ENCODE measurements around the gene WFIKKN1. TPM values are rescaled to one million over a fixed set of nuclear protein-coding genes. Genes with fewer than 3 reads are reported as not detected.

Gene WFIKKN1
- total and polyA plus RNA-seq, 2 of the 4 experiments (the other 2 are of a cell fraction): 0.10 TPM; not detected in 1

DNA sequence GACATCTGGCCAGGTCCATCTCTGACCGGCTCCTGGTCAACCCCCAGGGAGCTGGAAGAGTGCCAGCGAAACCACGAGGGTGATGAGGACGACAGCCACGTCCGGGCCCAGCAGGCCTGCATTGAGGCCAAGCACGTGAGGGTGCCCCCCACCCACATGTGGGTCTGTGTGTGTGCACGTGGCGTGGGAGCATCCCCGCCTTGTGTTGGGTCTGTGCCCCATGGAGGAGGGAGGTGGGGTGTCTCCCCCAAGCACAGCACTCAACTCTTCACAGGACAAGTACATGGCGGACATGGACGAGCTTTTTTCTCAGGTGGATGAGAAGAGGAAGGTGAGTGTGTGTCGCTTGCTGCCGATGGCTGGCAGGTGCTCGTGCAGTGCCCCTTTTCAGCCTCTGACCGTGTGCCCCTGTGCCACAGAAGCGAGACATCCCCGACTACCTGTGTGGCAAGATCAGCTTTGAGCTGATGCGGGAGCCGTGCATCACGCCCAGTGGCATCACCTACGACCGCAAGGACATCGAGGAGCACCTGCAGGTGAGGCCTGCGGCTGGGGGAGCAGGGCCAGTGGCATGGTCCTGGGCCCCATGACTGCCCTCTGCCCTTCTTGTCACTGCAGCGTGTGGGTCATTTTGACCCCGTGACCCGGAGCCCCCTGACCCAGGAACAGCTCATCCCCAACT is 51.1 kb downstream of the WFIKKN1 start:
- POLR2A ChIA-PET (ENCODE audit: unreplicated experiment): no interaction called here
- no CpG with 5 or more reads among the region's 28 CpGs for WGBS, 2 experiments (ENCODE audit: extremely low coverage in 2 of 2, insufficient read length in 1 of 2)
- no peak overlapping the region for H2BK5ac ChIP-seq (ENCODE audit: low read depth, low read length, poor library complexity, severe bottlenecking)
- H3K4me1 ChIP-seq (ENCODE audit: control insufficient read depth, insufficient read depth, low read length): peaks cover 20% of the 10 kb centered on the region
- peak overlapping the region; percentile 72 for H2AK9ac ChIP-seq (replicated peaks; ENCODE audit: low read depth, low read length, poor library complexity)
- H3K4me3 ChIP-seq (ENCODE audit: insufficient read depth, low read depth, low read length): peak overlapping the region; percentile 96; the same call in 1 of the 2 replicates
- peaks cover 36% of the 10 kb centered on the region for H3K36me3 ChIP-seq (ENCODE audit: control insufficient read depth, insufficient read depth, low read length)
- H4K5ac ChIP-seq (ENCODE audit: low read depth, low read length): no peak overlapping the region
- H3K9me3 ChIP-seq (ENCODE audit: control insufficient read depth, insufficient read depth, low read length): no peaks in the 10 kb centered on the region
- H3K79me1 ChIP-seq (ENCODE audit: low read depth in 1 of 2, low read length in 2 of 2): peaks cover 9 to 43% of the 10 kb centered on the region in 2 experiments; a peak in 3 of 4 replicates
- H3K9me1 ChIP-seq (ENCODE audit: insufficient read depth, low read length): peaks cover 15% of the 10 kb centered on the region
- H3K27me3 ChIP-seq (ENCODE audit: control insufficient read depth, insufficient read depth, low read length): no peaks in the 10 kb centered on the region
- no peak overlapping the region for H3K4ac ChIP-seq (ENCODE audit: low read depth, low read length)
- no peak for DNase-seq
- no peak overlapping the region for H3K18ac ChIP-seq (ENCODE audit: low read depth, low read length)
- in situ Hi-C loops (cut with MboI; ENCODE audit: low sequenced_read_pairs) (no loop called here), intact Hi-C loops (cut with micrococcal nuclease) (no loop called here), dilution Hi-C loops (cut with HindIII; ENCODE audit: low sequenced_read_pairs, unreplicated experiment) (no loop called here)
- H3K27ac ChIP-seq (ENCODE audit: insufficient read depth, low read length): no peak overlapping the region; the same call in 1 of the 2 replicates
- H4K91ac ChIP-seq (ENCODE audit: insufficient read depth, low read depth, low read length): no peak overlapping the region
- peak overlapping the region; percentile 43 for H2AFZ ChIP-seq (replicated peaks; ENCODE audit: low read length, poor library complexity)
- H3K56ac ChIP-seq (ENCODE audit: extremely low read depth, insufficient read depth, low read length): no peak overlapping the region
- H2BK15ac ChIP-seq (ENCODE audit: low read depth, low read length): no peak overlapping the region
- H3K4me2 ChIP-seq (ENCODE audit: low read depth, low read length): peak overlapping the region; percentile 98; the same call in 1 of the 2 replicates
- no peak overlapping the region for H3K23ac ChIP-seq (ENCODE audit: low read depth, low read length)
- TSS peak; percentile 91 for BruUV-seq (replicated peaks)
- TF ChIP-seq BHLHE40 (IDR thresholded peaks at IDR 0.05; ENCODE audit: low read depth, low read length): 0 out of 2 replicates have a peak, but pooled peaks have one; percentile 5
- no peak for TF ChIP-seq CEBPB (IDR thresholded peaks at IDR 0.05; ENCODE audit: low read depth, low read length)
- H2BK120ac ChIP-seq (ENCODE audit: low read depth, low read length): no peak overlapping the region
- CTCF ChIA-PET: no interaction called here
- ATAC-seq (ENCODE audit: low read depth): no peak
- H4K8ac ChIP-seq (ENCODE audit: low read depth in 2 of 2, low read length in 2 of 2): no peak overlapping the region
- peaks cover 34% of the 10 kb centered on the region for H4K20me1 ChIP-seq (ENCODE audit: insufficient read depth, low read length)
- H2BK20ac ChIP-seq (ENCODE audit: low read depth, low read length): no peak overlapping the region
- no peak overlapping the region for H3K9ac ChIP-seq (ENCODE audit: low read depth, low read length)
- peak overlapping the region; percentile 13; the same call in 1 of the 2 replicates for H2AK5ac ChIP-seq (ENCODE audit: low read depth, low read length)
- H3K14ac ChIP-seq (replicated peaks; ENCODE audit: low read depth, low read length): no peak overlapping the region
